Right cardiac atrium (tissue), 5 donors: ENCODE measurements around the gene ATMIN. TPM values are rescaled to one million over a fixed set of nuclear protein-coding genes. Genes with fewer than 3 reads are reported as not detected.

Source experiments
- ATAC-seq, 2 donors: fragments of 200-7000 bp; cut with Tn5 transposase; one replicate each; pipeline versions ENCODE4 v1.8.0 to v1.9.1; 2020; ENCODE audit warnings: moderate library complexity in 2 of 2, mild to moderate bottlenecking in 1 of 2
- DNase-seq, 3 donors: peaks; one replicate each; pipeline ENCODE4 v3.0.0-alpha.2; 2020
- H3K27ac ChIP-seq: one replicate; pipeline ENCODE4 v1.5.1; 2013; ENCODE audit warnings: mild to moderate bottlenecking, low read length, control low read depth, moderate library complexity
- H3K27me3 ChIP-seq: one replicate; pipeline ENCODE4 v1.6.1; 2013; ENCODE audit not compliant: control insufficient read depth, insufficient read depth
- H3K4me1 ChIP-seq: one replicate; pipeline ENCODE4 v1.6.1; 2013; ENCODE audit warnings: low read length; ENCODE audit not compliant: control insufficient read depth, insufficient read depth
- H3K4me3 ChIP-seq: one replicate; pipeline ENCODE4 v1.5.1; 2013; ENCODE audit warnings: low read length, control low read depth
- H3K9me3 ChIP-seq: one replicate; pipeline ENCODE4 v1.6.1; 2013; ENCODE audit warnings: low read length; ENCODE audit not compliant: control insufficient read depth
- WGBS: extraction: QIAGEN DNeasy Blood & Tissue Kit; methylation state at CpG from one replicate; pipeline ENCODE4 v1.1.7; 2013; 5-methylcytosine and 5-hydroxymethylcytosine counted together
- intact Hi-C, 4 donors: fragments of 100-400 bp; cut with DNase I; formaldehyde crosslinking; loops; one replicate each; pipeline versions ENCODE4 v1.11.0 to v1.14.0; 2022 to 2023
- long read RNA-seq, 4 donors: library from polyadenylated mRNA; unstranded; transcript quantifications; one replicate each; pipeline ENCODE4 v2.0.0, GENCODE V29; 2020 to 2021
- polyA plus RNA-seq: library from polyadenylated mRNA; stranded (reverse); fragments of 200-250 nt; gene quantifications from one replicate; pipeline ENCODE4 v1.2.3, GENCODE V29; 2013
- total RNA-seq, 4 donors: library from RNA; stranded (reverse); fragmentation: NEBNext Ultra II Directional; extraction: Animal tissue kit (Norgen Biotek cat#: 25700); gene quantifications; one replicate each; pipeline ENCODE4 v1.2.1, GENCODE V29; 2021
- donor health status: healthy with polysubstance abuse.
- donor health status: DM: no; HTN: yes; CAD: no.
- donor health status: DM: no; HTN: no; CAD: no.
- donor health status: DM: no; HTN: yes; CAD: no; lungs with severe emphysema.
- donor health status: DM: yes; HTN: yes; CAD: no.

The ATMIN gene
- total RNA-seq (10 to 100 TPM; 19.9 to 25.7 (median 22.1) TPM), polyA plus RNA-seq (9.4 TPM)
- long read RNA-seq, donor 1, full-length matches to known transcripts: 88 of 94 reads
- long read RNA-seq, donor 1, partial matches to known transcripts: 1 of 94 reads
- long read RNA-seq, donor 1, other reads (novel, unspliced or antisense): 5 of 94 reads
- long read RNA-seq, donor 2, full-length matches to known transcripts: 28 of 32 reads
- long read RNA-seq, donor 2, partial matches to known transcripts: 0 of 32 reads
- long read RNA-seq, donor 2, other reads (novel, unspliced or antisense): 4 of 32 reads
- long read RNA-seq, donor 3, full-length matches to known transcripts: 6 of 16 reads
- long read RNA-seq, donor 3, partial matches to known transcripts: 0 of 16 reads
- long read RNA-seq, donor 3, other reads (novel, unspliced or antisense): 10 of 16 reads
- long read RNA-seq, donor 4, full-length matches to known transcripts: 31 of 34 reads
- long read RNA-seq, donor 4, partial matches to known transcripts: 0 of 34 reads
- long read RNA-seq, donor 4, other reads (novel, unspliced or antisense): 3 of 34 reads

- peak within 1 kb of the TSS; percentile 86 for H3K27ac ChIP-seq
- H3K4me1 ChIP-seq: peaks cover 2% of the 10 kb centered on the region
- ATAC-seq (peak; percentile 95 to 96), DNase-seq (peak; percentile 86 to 96 (median 95))
- H3K27me3 ChIP-seq: no peaks in the 10 kb centered on the region
- intact Hi-C loops: no loop called here
- H3K4me3 ChIP-seq: peak within 1 kb of the TSS; percentile 95
- WGBS: 5% methylated on average over 54 of the region's 54 CpGs
- no peaks in the 10 kb centered on the region for H3K9me3 ChIP-seq
Measured at GRCh38 chr16:81035398-81035974, at the start of gene ATMIN. Gene ATMIN (plus strand): TSS chr16:81035842. CDS start chr16:81035871, 29 bp downstream.

GRCh38 chr16:80986557-80986956 is 49.1 kb upstream of the ATMIN start:
- Histone ChIP-seq H3K4me1 (peaks cover 3% of the 10 kb centered on the region), H3K27me3 (no peaks in the 10 kb centered on the region), H3K9me3 (no peaks in the 10 kb centered on the region), H3K27ac (no peak overlapping the region), H3K4me3 (no peak overlapping the region)
- 55% methylated on average over 2 of the region's 2 CpGs for WGBS
- intact Hi-C loops: no loop called here
- ATAC-seq: no peak
- no peak for DNase-seq

DNA sequence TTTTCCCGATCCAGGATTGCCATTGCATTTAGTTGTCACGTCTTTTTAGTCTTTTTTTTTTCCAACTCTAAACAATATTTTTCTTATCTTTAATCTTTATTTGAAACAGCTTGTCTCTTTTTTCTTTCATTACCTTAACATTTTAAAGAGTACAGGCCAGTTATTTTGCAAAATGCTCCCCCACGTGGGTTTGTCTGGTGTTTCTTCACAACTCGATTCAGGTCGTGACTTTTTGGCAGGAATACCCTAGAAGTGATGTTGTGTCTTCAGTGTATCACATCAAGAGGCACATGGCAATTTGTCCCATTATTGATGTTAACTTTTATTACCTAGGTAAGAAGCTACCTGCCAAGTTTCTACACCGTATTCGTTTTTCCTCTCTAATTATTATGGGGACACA is 46.9 kb upstream of the ATMIN start:
- H3K27me3 ChIP-seq: no peaks in the 10 kb centered on the region
- H3K27ac ChIP-seq: no peak overlapping the region
- intact Hi-C loops: no loop called here
- ATAC-seq (no peak), DNase-seq (no peak)
- H3K9me3 ChIP-seq: no peaks in the 10 kb centered on the region
- peaks cover 3% of the 10 kb centered on the region for H3K4me1 ChIP-seq
- no peak overlapping the region for H3K4me3 ChIP-seq
- 64% methylated on average over 7 of the region's 7 CpGs for WGBS

GRCh38 chr16:80989801-80990200 is 45.8 kb upstream of the ATMIN start:
- H3K27ac ChIP-seq: no peak overlapping the region
- peaks cover 3% of the 10 kb centered on the region for H3K4me1 ChIP-seq
- WGBS: 47% methylated on average over 2 of the region's 2 CpGs
- H3K27me3 ChIP-seq: no peaks in the 10 kb centered on the region
- H3K4me3 ChIP-seq: no peak overlapping the region
- intact Hi-C loops: no loop called here
- ATAC-seq (no peak), DNase-seq (no peak)
- H3K9me3 ChIP-seq: no peaks in the 10 kb centered on the region

DNA sequence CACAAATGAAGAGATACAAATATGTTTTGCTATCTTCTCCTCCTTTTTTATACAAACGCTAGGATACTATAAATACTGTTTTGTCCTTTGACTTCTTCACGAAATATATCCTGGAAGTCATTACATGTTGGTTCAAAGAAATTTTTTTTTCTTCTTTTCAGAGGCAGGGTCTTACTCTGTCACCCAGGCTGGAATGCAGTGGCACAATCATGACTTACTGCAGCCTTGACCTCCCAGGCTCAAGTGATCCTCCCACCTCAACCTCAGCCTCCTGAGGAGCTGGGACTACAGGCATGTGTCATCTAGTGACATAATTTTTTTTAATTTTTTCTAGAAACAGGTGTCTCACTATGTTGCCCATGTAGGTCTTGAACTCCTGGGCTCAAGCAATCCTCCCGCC is 45.1 kb upstream of the ATMIN start:
- Histone ChIP-seq H3K27ac (no peak overlapping the region), H3K27me3 (no peaks in the 10 kb centered on the region), H3K4me1 (peaks cover 3% of the 10 kb centered on the region), H3K4me3 (no peak overlapping the region), H3K9me3 (no peaks in the 10 kb centered on the region)
- 95% methylated on average over 3 of the region's 3 CpGs for WGBS
- ATAC-seq: no peak
- no peak for DNase-seq
- intact Hi-C loops: no loop called here

GRCh38 chr16:80990978-80991377 is 44.7 kb upstream of the ATMIN start:
- DNase-seq (no peak), ATAC-seq (no peak)
- intact Hi-C loops: no loop called here
- no peaks in the 10 kb centered on the region for H3K27me3 ChIP-seq
- peaks cover 3% of the 10 kb centered on the region for H3K4me1 ChIP-seq
- no peak overlapping the region for H3K27ac ChIP-seq
- H3K9me3 ChIP-seq: no peaks in the 10 kb centered on the region
- H3K4me3 ChIP-seq: no peak overlapping the region
- 84% methylated on average over 2 of the region's 2 CpGs for WGBS

DNA sequence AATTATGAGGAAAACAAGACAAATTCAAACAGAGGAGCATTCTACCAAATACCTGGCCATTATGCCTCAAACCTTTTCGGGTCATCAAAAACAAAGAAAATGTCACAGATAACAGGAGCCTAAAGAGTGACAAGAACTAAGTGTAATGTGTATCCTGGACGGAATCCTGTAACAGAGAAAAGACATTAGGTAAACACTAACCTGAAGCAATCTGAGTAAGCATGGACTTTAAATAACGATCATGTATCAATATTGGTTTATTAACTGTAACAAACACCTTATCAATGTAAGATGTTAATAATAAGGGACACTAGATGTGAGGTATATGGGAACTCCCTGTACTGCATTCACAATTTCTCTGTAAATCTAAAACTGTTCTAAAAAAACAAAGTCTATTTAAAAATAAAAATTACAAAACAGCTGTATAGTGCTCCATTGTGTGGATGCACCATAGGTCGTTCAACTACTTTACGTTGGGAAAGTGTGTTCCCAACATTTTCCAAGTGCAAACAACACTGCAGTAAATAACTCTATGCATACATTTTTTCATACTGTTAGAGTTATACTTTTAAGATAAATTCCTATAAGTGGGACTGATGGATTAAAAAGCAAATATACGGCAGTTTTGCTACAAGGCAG is 43.7 kb upstream of the ATMIN start:
- Histone ChIP-seq H3K27ac (no peak overlapping the region), H3K4me3 (no peak overlapping the region), H3K4me1 (peaks cover 3% of the 10 kb centered on the region), H3K9me3 (no peaks in the 10 kb centered on the region), H3K27me3 (no peaks in the 10 kb centered on the region)
- intact Hi-C loops: no loop called here
- ATAC-seq: no peak
- whole genome bisulfite sequencing: 65% methylated on average over 6 of the region's 6 CpGs
- no peak for DNase-seq

DNA sequence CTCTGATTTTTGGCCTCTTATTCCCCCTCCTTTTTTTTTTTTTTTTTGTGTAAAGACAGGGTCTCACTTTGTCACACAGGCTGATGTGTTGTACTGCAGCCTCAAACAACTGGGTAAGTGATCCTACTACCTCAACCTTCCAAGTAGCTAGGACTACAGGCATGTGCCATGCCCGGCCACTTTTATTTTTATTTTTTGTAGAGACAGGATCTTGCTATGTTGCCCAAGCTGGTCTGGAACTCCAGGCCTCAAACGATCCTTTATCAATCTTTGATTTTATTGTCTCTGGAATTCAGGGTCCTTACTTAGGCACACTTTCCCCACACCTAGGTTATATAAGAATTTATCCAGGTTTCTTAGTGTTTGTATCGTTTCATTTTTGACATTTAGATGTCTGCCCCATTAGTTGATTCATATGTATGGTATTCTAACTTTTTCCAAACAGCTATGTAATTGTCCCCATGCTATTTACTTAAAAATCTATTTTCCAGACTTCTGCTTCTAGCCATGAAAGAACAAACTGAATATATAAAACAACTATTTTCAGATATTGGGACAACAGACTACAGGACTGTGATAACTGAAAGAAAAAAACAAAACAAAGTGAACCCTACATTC is 42.9 kb upstream of the ATMIN start:
- WGBS: 39% methylated on average over 3 of the region's 3 CpGs
- DNase-seq (no peak), ATAC-seq (no peak)
- H3K9me3 ChIP-seq: no peaks in the 10 kb centered on the region
- no peak overlapping the region for H3K4me3 ChIP-seq
- intact Hi-C loops: no loop called here
- peak overlapping the region; percentile 45 for H3K27ac ChIP-seq
- peaks cover 3% of the 10 kb centered on the region for H3K4me1 ChIP-seq
- H3K27me3 ChIP-seq: no peaks in the 10 kb centered on the region

- DNase-seq: peak in 1 of 3 donors; percentile 20
- WGBS: 34% methylated on average over 6 of the region's 6 CpGs
- Histone ChIP-seq H3K4me1 (peaks cover 1% of the 10 kb centered on the region), H3K27ac (no peak overlapping the region), H3K9me3 (no peaks in the 10 kb centered on the region), H3K4me3 (no peak overlapping the region), H3K27me3 (no peaks in the 10 kb centered on the region)
- intact Hi-C loops: no loop called here
- peak; percentile 78 for ATAC-seq
Measured at GRCh38 chr16:80993307-80993706, 42.3 kb upstream of the ATMIN start.

DNA sequence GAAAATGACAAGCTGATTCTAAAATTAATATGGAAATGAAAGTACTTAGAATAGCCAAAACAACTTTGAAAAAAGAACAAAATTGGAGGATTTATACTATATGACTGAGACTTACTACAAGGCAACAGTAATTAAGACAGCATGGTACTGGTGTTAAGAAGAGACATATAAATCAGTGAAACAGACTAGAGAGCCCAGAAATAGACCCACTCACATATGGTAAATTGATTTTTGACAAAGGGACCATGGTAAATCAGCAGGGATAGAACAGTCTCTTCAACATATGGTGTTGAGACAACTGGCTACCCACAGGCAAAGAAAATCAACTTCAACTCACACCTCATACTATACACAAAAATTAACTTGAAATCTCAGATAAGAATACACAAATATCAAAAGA is 41.8 kb upstream of the ATMIN start:
- no peak overlapping the region for H3K27ac ChIP-seq
- no peaks in the 10 kb centered on the region for H3K27me3 ChIP-seq
- intact Hi-C loops: no loop called here
- peaks cover 1% of the 10 kb centered on the region for H3K4me1 ChIP-seq
- H3K4me3 ChIP-seq: no peak overlapping the region
- H3K9me3 ChIP-seq: no peaks in the 10 kb centered on the region
- DNase-seq: no peak
- no peak for ATAC-seq

DNA sequence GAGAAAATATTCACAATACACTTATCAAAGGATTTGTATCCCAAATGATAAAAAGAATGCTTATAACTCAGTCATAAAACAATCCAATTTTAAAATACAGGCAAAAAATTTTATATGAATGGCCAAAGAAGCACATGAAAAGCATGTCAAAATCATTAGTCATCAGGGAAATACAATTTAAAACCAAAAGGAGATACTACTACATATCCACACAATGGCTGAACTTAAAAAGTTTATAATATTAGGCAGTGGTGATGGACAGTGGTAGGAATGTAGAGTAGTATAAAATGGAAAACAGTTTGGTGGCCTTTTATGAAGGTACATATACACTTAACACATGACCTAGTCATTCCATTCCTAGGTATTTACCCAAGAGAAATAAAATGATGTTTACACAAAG is 41.2 kb upstream of the ATMIN start:
- intact Hi-C loops: no loop called here
- DNase-seq (no peak), ATAC-seq (no peak)
- Histone ChIP-seq H3K4me3 (no peak overlapping the region), H3K9me3 (no peaks in the 10 kb centered on the region), H3K27me3 (no peaks in the 10 kb centered on the region), H3K27ac (no peak overlapping the region), H3K4me1 (peaks cover 1% of the 10 kb centered on the region)
